ENCODE results near the gene DNAH12. TPM values are rescaled to one million over a fixed set of nuclear protein-coding genes. Genes with fewer than 3 reads are reported as not detected.

DNAH12 gene
- total RNA-seq, 4 donors from 2014 or later: 0.16 to 0.44 (median 0.27) TPM

DNA sequence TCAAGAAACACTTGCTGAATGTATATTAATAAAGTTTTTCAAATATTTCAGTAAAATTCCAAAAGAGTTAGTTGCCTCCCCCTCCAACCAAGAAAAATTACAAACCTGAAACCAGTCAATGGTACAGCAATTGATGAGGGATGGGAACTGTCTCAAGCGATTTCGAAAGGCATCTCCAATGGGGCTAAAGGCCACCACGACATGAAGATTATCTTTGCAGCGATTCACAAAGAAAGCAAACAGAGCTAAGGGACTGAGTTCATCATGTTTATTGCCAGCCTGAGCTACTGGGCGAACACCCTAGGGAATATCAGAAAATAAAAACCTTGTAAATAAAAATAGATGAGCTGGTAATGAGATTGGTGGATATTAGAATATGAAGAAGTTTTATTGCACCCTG is 152.4 kb downstream of the DNAH12 start:
- TF ChIP-seq, protein P1, sequence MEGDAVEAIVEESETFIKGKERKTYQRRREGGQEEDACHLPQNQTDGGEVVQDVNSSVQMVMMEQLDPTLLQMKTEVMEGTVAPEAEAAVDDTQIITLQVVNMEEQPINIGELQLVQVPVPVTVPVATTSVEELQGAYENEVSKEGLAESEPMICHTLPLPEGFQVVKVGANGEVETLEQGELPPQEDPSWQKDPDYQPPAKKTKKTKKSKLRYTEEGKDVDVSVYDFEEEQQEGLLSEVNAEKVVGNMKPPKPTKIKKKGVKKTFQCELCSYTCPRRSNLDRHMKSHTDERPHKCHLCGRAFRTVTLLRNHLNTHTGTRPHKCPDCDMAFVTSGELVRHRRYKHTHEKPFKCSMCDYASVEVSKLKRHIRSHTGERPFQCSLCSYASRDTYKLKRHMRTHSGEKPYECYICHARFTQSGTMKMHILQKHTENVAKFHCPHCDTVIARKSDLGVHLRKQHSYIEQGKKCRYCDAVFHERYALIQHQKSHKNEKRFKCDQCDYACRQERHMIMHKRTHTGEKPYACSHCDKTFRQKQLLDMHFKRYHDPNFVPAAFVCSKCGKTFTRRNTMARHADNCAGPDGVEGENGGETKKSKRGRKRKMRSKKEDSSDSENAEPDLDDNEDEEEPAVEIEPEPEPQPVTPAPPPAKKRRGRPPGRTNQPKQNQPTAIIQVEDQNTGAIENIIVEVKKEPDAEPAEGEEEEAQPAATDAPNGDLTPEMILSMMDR (IDR thresholded peaks at IDR 0.05; ENCODE audit: low read depth): no peak

GRCh38 chr3:57389271-57389670 is 154.9 kb downstream of the DNAH12 start:
- TF ChIP-seq, protein P1 (IDR thresholded peaks at IDR 0.05; ENCODE audit: low read depth): no peak

GRCh38 chr3:57386307-57386706 is 157.8 kb downstream of the DNAH12 start:
- TF ChIP-seq, protein P1 (IDR thresholded peaks at IDR 0.05; ENCODE audit: low read depth): no peak

GRCh38 chr3:57385498-57385897 is 158.6 kb downstream of the DNAH12 start:
- TF ChIP-seq, protein P1 (IDR thresholded peaks at IDR 0.05; ENCODE audit: low read depth): no peak

DNA sequence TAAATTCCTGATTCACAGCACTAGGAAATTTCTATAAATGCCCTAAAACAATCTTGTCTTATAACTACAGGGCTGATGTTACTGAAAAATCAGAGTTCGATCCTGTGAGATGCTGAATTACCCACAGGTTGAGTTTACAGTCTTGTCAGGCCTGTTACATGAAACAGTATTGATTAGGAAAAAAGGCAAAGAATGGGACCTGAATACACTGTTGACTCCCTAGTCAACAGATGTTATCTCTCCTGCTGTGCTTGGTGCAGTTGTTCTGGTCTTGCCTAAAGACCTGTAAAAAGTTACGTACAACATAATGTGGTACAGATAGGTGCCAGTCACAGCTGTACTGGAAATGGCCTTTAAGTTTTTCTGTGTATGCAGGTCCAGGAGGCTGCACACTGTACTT is 160.3 kb downstream of the DNAH12 start:
- TF ChIP-seq, protein P1 (IDR thresholded peaks at IDR 0.05; ENCODE audit: low read depth): no peak

GRCh38 chr3:57383406-57383805 is 160.7 kb downstream of the DNAH12 start:
- TF ChIP-seq, protein P1 (IDR thresholded peaks at IDR 0.05; ENCODE audit: low read depth): no peak

GRCh38 chr3:57382933-57383332 is 161.2 kb downstream of the DNAH12 start:
- TF ChIP-seq, protein P1 (IDR thresholded peaks at IDR 0.05; ENCODE audit: low read depth): no peak

Data from subcutaneous adipose tissue (tissue), 4 donors.